Mesenchymal stem cell (in vitro differentiated cells and primary cell): ENCODE results near the gene SGO1.
A peak's percentile ranks its signal among the peaks of the same experiment; 100 is the strongest.

Experiments
- DNase-seq: peaks from one replicate; pipeline ENCODE4 v3.0.0-alpha.2; 2013
- H2AFZ ChIP-seq: one replicate; pipeline ENCODE4 v1.6.1; 2013; ENCODE audit warnings: low read depth, mild to moderate bottlenecking, control low read depth, inconsistent platforms, low read length, moderate library complexity
- H2AK5ac ChIP-seq: 2 replicates; pipeline ENCODE4 v1.6.1; 2013; ENCODE audit warnings: low read length, moderate library complexity, mild to moderate bottlenecking, inconsistent platforms; ENCODE audit not compliant: severe bottlenecking
- H2BK120ac ChIP-seq: one replicate; pipeline ENCODE4 v1.6.1; 2013; ENCODE audit warnings: low read depth, mild to moderate bottlenecking, inconsistent platforms, low read length, moderate library complexity
- H2BK12ac ChIP-seq, 2 experiments: one replicate each; pipeline ENCODE4 v1.6.1; 2013; ENCODE audit warnings: inconsistent platforms in 2 of 2, low read length in 2 of 2, mild to moderate bottlenecking in 2 of 2, moderate library complexity in 2 of 2, control low read depth in 1 of 2
- H2BK15ac ChIP-seq: one replicate; pipeline ENCODE4 v1.6.1; 2013; ENCODE audit warnings: mild to moderate bottlenecking, low read depth, inconsistent platforms; ENCODE audit not compliant: poor library complexity, severe bottlenecking
- H2BK5ac ChIP-seq: 2 replicates; pipeline ENCODE4 v1.6.1; 2013; ENCODE audit warnings: low read depth, mild to moderate bottlenecking, low read length, control low read depth, inconsistent platforms; ENCODE audit not compliant: poor library complexity, severe bottlenecking
- H3K14ac ChIP-seq, 2 experiments: one replicate each; pipeline ENCODE4 v1.6.1; 2013; ENCODE audit warnings: inconsistent platforms in 2 of 2, low read length in 2 of 2, control low read depth in 1 of 2, mild to moderate bottlenecking in 1 of 2, moderate library complexity in 1 of 2
- H3K18ac ChIP-seq, 2 experiments: one replicate each; pipeline ENCODE4 v1.6.1; 2013; ENCODE audit warnings: inconsistent platforms in 2 of 2, low read length in 2 of 2, control low read depth in 1 of 2, low read depth in 1 of 2, mild to moderate bottlenecking in 1 of 2
- H3K23ac ChIP-seq, 2 experiments: one replicate each; pipeline ENCODE4 v1.6.1; 2013; ENCODE audit warnings: inconsistent platforms in 2 of 2, low read length in 2 of 2, mild to moderate bottlenecking in 2 of 2, moderate library complexity in 2 of 2, control low read depth in 1 of 2
- H3K27ac ChIP-seq: 2 replicates; pipeline ENCODE4 v1.5.1; 2013; ENCODE audit warnings: mild to moderate bottlenecking, moderate library complexity, low read length, control low read depth, inconsistent platforms; ENCODE audit not compliant: poor library complexity, severe bottlenecking
- H3K27me3 ChIP-seq, 2 experiments: 2 replicates each; pipeline versions ENCODE4 v1.6.1 to v1.7.0; 2013; ENCODE audit warnings: low read length in 2 of 2, mild to moderate bottlenecking in 2 of 2, moderate library complexity in 2 of 2, control low read depth in 1 of 2, inconsistent platforms in 1 of 2; ENCODE audit not compliant: control insufficient read depth in 1 of 2, insufficient read depth in 1 of 2
- H3K36me3 ChIP-seq, 2 experiments: 2 replicates each; pipeline versions ENCODE4 v1.6.1 to v1.7.0; 2013; ENCODE audit warnings: low read length in 2 of 2, control low read depth in 1 of 2, inconsistent platforms in 1 of 2, low read depth in 1 of 2, mild to moderate bottlenecking in 1 of 2; ENCODE audit not compliant: insufficient read depth in 2 of 2, control insufficient read depth in 1 of 2
- H3K4ac ChIP-seq, 2 experiments: one replicate each; pipeline ENCODE4 v1.6.1; 2013; ENCODE audit warnings: inconsistent platforms in 2 of 2, low read length in 2 of 2, mild to moderate bottlenecking in 2 of 2, moderate library complexity in 2 of 2, control low read depth in 1 of 2, low read depth in 1 of 2
- H3K4me1 ChIP-seq: 2 replicates; pipeline ENCODE4 v1.6.1; 2013; ENCODE audit warnings: low read depth, low read length, control low read depth; ENCODE audit not compliant: control insufficient read depth, insufficient read depth
- H3K4me2 ChIP-seq: 2 replicates; pipeline ENCODE4 v1.6.1; 2013; ENCODE audit warnings: low read length, mild to moderate bottlenecking, inconsistent platforms; ENCODE audit not compliant: poor library complexity, severe bottlenecking
- H3K4me3 ChIP-seq, 2 experiments: 2 replicates each; pipeline versions ENCODE4 v1.5.1 to v1.7.0; 2013; ENCODE audit warnings: low read length in 2 of 2, mild to moderate bottlenecking in 2 of 2, control low read depth in 1 of 2, low read depth in 1 of 2; ENCODE audit not compliant: insufficient read depth in 1 of 2
- H3K79me1 ChIP-seq: replicated peaks from 2 replicates; pipeline ENCODE4 v1.6.1; 2013; ENCODE audit warnings: mild to moderate bottlenecking, control low read depth, low read length, inconsistent platforms; ENCODE audit not compliant: poor library complexity, severe bottlenecking
- H3K9ac ChIP-seq: 2 replicates; pipeline ENCODE4 v1.7.0; 2013; ENCODE audit warnings: mild to moderate bottlenecking, low read length, moderate library complexity
- H3K9me3 ChIP-seq: 2 replicates; pipeline ENCODE4 v1.7.0; 2013; ENCODE audit warnings: mild to moderate bottlenecking, low read length; ENCODE audit not compliant: control insufficient read depth
- H4K8ac ChIP-seq: one replicate; pipeline ENCODE4 v1.6.1; 2013; ENCODE audit warnings: inconsistent platforms, mild to moderate bottlenecking, low read length, moderate library complexity
- H4K91ac ChIP-seq: one replicate; pipeline ENCODE4 v1.6.1; 2013; ENCODE audit warnings: mild to moderate bottlenecking, low read length, inconsistent platforms
- WGBS: methylation state at CpG from one replicate; pipeline ENCODE4 v1.1.7; 2013; ENCODE audit warnings: mixed read lengths; 5-methylcytosine and 5-hydroxymethylcytosine counted together

Gene SGO1

DNA sequence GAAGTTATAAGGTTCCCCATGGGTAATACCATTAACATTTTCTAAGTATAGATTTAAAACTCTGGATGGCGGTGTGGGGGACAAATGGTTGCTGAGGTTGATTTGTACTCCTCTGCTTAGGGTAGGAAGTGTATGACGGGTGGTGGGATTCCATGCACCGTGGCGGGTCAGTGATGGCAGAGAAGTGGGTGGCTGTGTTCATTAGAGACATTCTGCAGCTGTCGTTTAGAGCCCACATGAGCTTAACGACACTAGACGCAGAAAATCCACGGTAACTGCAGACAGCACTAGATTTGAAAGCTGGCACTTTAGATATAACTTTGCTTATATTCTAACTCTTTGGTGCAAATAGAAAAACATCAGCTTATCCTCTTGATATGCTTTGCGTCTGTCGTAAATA lies 37.5 kb downstream of the SGO1 start:
- Histone ChIP-seq H3K27me3 (no peaks in the 10 kb centered on the region), H3K4me1 (no peaks in the 10 kb centered on the region), H3K18ac (no peak overlapping the region), H3K14ac (no peak overlapping the region), H2AFZ (no peak overlapping the region), H4K91ac (no peak overlapping the region), H3K36me3 (peaks cover 3 to 8% of the 10 kb centered on the region in 2 experiments), H2BK5ac (no peak overlapping the region), H3K79me1 (no peaks in the 10 kb centered on the region), H4K8ac (no peak overlapping the region), H3K4me2 (no peak overlapping the region), H3K4ac (no peak overlapping the region), H2AK5ac (no peak overlapping the region), H3K23ac (no peak overlapping the region), H2BK15ac (no peak overlapping the region), H3K27ac (no peak overlapping the region), H2BK12ac (no peak overlapping the region), H3K9me3 (no peaks in the 10 kb centered on the region), H3K9ac (no peak overlapping the region), H3K4me3 (no peak overlapping the region), H2BK120ac (no peak overlapping the region)
- no peak for DNase-seq
- WGBS: 73% methylated on average over 4 of the region's 10 CpGs

GRCh38 chr3:20147361-20147760 lies 38.6 kb downstream of the SGO1 start:
- Histone ChIP-seq H2AFZ (no peak overlapping the region), H3K9ac (no peak overlapping the region), H3K9me3 (no peaks in the 10 kb centered on the region), H2BK120ac (no peak overlapping the region), H4K91ac (no peak overlapping the region), H2BK12ac (no peak overlapping the region), H3K79me1 (peaks cover 2% of the 10 kb centered on the region), H2BK5ac (no peak overlapping the region), H3K14ac (no peak overlapping the region), H3K4me2 (no peak overlapping the region), H3K27ac (no peak overlapping the region), H3K4me1 (no peaks in the 10 kb centered on the region), H3K36me3 (peaks cover 3 to 8% of the 10 kb centered on the region in 2 experiments), H3K4me3 (no peak overlapping the region), H2BK15ac (no peak overlapping the region), H3K23ac (no peak overlapping the region), H4K8ac (no peak overlapping the region), H3K18ac (no peak overlapping the region), H3K27me3 (no peaks in the 10 kb centered on the region), H2AK5ac (no peak overlapping the region), H3K4ac (no peak overlapping the region)
- DNase-seq: no peak

DNA sequence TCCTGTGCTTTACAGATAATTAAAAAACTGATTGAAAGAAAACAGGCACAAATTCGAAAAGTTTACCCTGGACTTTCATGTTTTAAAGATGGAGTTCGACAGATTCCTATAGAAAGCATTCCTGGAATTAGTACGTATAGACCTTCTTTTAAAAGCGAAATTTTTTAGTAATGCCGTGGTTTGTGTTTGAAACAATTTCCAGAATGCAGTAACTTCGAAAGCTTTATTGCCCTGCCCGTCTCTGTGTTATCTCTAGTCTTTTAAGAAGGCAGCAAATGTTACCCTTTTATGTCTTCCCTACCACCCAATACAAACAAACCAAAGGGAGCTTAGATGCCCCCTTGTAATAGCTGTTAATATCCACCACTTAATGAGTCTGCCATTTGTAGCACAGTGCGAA lies 39.7 kb downstream of the SGO1 start:
- Histone ChIP-seq H3K9ac (no peak overlapping the region), H4K8ac (no peak overlapping the region), H2BK12ac (no peak overlapping the region), H2BK15ac (no peak overlapping the region), H3K9me3 (no peaks in the 10 kb centered on the region), H4K91ac (no peak overlapping the region), H2BK5ac (no peak overlapping the region), H3K4me3 (no peak overlapping the region), H3K27ac (no peak overlapping the region), H3K14ac (no peak overlapping the region), H3K4me1 (no peaks in the 10 kb centered on the region), H3K4ac (no peak overlapping the region), H3K4me2 (no peak overlapping the region), H2AFZ (no peak overlapping the region), H2BK120ac (no peak overlapping the region), H3K36me3 (peaks cover 3 to 8% of the 10 kb centered on the region in 2 experiments), H3K79me1 (peaks cover 2% of the 10 kb centered on the region), H3K27me3 (no peaks in the 10 kb centered on the region), H3K18ac (no peak overlapping the region), H2AK5ac (no peak overlapping the region), H3K23ac (no peak overlapping the region)
- peak; percentile 16 for DNase-seq
- 29% methylated on average over 8 of the region's 8 CpGs for whole genome bisulfite sequencing

DNA sequence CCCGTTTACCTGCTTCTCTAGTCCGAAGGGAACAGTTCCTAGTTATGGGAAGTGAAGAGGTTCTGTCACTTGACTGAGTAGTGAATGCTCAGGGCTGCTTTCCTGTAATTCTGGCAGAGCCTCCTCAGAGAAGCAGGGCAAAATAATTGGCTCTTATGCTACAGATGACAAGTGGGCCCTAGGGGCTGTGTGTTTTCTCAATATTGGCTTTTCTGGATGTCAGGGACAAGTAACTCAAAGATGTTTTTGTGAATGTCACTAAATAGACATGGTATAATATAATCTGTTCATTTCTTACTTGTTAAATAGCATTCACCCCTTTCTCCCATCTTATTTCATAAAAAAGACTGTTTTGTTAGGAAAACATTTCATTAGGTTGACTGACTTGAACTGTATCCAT lies 40.1 kb downstream of the SGO1 start:
- no peak overlapping the region for H3K27ac ChIP-seq
- H2BK12ac ChIP-seq: no peak overlapping the region
- H4K91ac ChIP-seq: no peak overlapping the region
- H2AFZ ChIP-seq: no peak overlapping the region
- H3K9me3 ChIP-seq: no peaks in the 10 kb centered on the region
- H3K4me1 ChIP-seq: no peaks in the 10 kb centered on the region
- H3K4ac ChIP-seq: no peak overlapping the region
- H2BK120ac ChIP-seq: no peak overlapping the region
- H3K4me2 ChIP-seq: no peak overlapping the region
- H2AK5ac ChIP-seq: no peak overlapping the region
- no peaks in the 10 kb centered on the region for H3K27me3 ChIP-seq
- H3K23ac ChIP-seq: no peak overlapping the region
- H3K9ac ChIP-seq: no peak overlapping the region
- no peak overlapping the region for H4K8ac ChIP-seq
- peaks cover 3 to 8% of the 10 kb centered on the region in 2 experiments for H3K36me3 ChIP-seq
- H3K79me1 ChIP-seq: peaks cover 2% of the 10 kb centered on the region
- H3K4me3 ChIP-seq: no peak overlapping the region
- 48% methylated on average over 2 of the region's 2 CpGs for WGBS
- H2BK5ac ChIP-seq: no peak overlapping the region
- H3K18ac ChIP-seq: peak overlapping the region in 1 of 2 experiments; percentile 21
- DNase-seq: peak; percentile 7
- H2BK15ac ChIP-seq: no peak overlapping the region
- no peak overlapping the region for H3K14ac ChIP-seq
